T-helper 1 cell treated with Interleukin-12 subunit alpha and Interleukin-12 subunit beta and Interleukin-4 antibody, amounts not matched to agents 30 μg/mL and 1 μg/mL, for 36 hours (primary cell): ENCODE results near the gene HERC6.
"Not testable (repeated sequence)": the region's sequence is repeated elsewhere in the genome, so short reads cannot be mapped to it uniquely, and the experiment has no call there.

Experiments used
- H3K27ac Mint-ChIP-seq: one replicate; pipeline ENCODE4 v1.8.0; 2021; ENCODE audit warnings: mild to moderate bottlenecking, mixed read lengths
- H3K27me3 Mint-ChIP-seq: one replicate; pipeline ENCODE4 v1.8.0; 2021; ENCODE audit warnings: low read depth, mixed read lengths
- H3K36me3 Mint-ChIP-seq: one replicate; pipeline ENCODE4 v1.8.0; 2021; ENCODE audit warnings: low read depth, mixed read lengths
- H3K4me1 Mint-ChIP-seq: one replicate; pipeline ENCODE4 v1.8.0; 2021; ENCODE audit warnings: low read depth, mixed read lengths
- H3K4me3 Mint-ChIP-seq: one replicate; pipeline ENCODE4 v1.8.0; 2021; ENCODE audit warnings: mild to moderate bottlenecking, moderate library complexity, mixed read lengths
- H3K9me3 Mint-ChIP-seq: one replicate; pipeline ENCODE4 v1.8.0; 2021; ENCODE audit warnings: mixed read lengths

Gene HERC6

DNA sequence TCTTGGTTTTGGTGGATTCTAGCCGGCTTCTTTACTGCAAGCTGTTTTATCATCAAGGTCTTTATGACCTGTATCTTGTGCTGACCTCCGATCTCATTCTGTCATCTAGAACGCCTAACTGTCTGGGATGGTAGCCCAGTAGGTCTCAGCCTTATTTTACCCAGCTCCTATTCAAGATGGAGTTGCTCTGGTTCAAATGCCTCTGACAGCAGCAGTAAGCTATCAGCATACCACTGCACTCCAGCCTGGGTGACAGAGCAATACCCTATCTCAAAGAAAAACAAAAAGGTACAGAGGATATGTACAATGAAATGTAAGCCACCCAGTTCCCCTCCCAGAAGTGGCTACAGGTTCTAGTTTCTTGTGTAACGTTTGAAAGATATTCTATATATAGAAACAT is 36.1 kb downstream of the HERC6 start:
- peaks cover 64% of the 10 kb centered on the region for H3K36me3 Mint-ChIP-seq
- H3K4me1 Mint-ChIP-seq = peaks cover 9% of the 10 kb centered on the region
- H3K27ac Mint-ChIP-seq = no peak overlapping the region
- H3K9me3 Mint-ChIP-seq = no peaks in the 10 kb centered on the region
- no peaks in the 10 kb centered on the region for H3K27me3 Mint-ChIP-seq
- no peak overlapping the region for H3K4me3 Mint-ChIP-seq

DNA sequence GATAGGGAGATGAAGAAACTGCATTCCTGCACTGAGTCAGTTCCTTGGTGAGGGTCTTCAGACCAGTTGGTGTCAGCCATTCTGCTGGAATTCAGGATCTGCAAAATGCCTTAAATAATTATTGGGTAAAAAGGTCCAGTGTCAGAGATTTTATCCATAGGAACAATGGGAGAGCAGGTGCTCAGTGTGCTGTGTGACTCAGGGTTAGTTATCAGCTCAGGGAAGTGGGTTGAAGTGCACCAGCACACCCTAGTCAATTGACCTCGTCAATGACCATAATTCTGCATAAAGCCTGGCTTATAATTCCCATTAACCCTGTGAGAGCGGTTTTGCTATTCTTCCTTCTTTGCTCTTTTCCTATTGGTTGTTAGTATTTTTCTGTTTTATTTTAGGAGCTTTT is 37.3 kb downstream of the HERC6 start:
- H3K27me3 Mint-ChIP-seq = no peaks in the 10 kb centered on the region
- H3K4me3 Mint-ChIP-seq = no peak overlapping the region
- peaks cover 57% of the 10 kb centered on the region for H3K36me3 Mint-ChIP-seq
- H3K9me3 Mint-ChIP-seq = no peaks in the 10 kb centered on the region
- H3K27ac Mint-ChIP-seq = no peak overlapping the region
- H3K4me1 Mint-ChIP-seq = peaks cover 11% of the 10 kb centered on the region

DNA sequence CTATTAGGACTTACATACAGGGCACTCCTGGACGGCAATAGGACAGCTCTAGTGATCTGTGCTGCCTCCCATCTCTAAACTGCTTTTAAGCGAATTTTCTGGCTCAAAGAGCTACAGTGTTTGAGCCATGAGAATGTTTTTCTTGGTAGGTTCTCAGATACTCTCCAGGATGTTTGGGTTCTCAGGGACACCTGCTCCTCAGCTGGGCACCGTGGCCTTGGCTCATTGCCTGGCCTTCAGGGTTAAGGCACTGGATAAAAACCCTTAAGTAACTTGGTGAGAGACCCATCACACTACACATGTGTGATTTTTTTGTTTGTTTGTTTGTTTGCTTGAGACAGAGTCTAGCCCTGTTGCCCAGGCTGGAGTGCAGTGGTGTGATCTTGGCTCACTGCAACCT is 39.8 kb downstream of the HERC6 start:
- Mint-ChIP-seq H3K9me3 (no peaks in the 10 kb centered on the region), H3K4me3 (no peak overlapping the region), H3K27me3 (no peaks in the 10 kb centered on the region), H3K36me3 (peaks cover 51% of the 10 kb centered on the region), H3K4me1 (peaks cover 9% of the 10 kb centered on the region), H3K27ac (no peak overlapping the region)

DNA sequence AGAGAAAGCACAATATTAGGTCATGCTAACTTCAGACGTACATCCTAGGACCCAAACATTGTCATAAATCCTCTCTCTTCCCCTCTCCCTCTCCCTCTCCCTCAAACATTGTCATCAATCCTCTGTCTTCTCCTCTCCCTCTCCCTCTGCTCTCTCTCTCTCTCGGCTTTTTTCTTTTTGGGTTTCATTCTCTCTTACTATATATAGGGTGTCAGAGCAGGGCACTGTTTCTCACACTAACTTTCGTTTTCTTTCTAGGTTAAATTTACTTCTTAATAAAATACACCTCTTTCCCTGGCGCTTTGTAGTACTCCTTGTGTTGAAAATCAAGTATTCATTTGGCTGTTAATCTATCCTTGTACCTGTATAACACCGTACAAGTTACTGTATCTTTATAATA is 41.2 kb downstream of the HERC6 start:
- Mint-ChIP-seq H3K36me3 (peaks cover 44% of the 10 kb centered on the region), H3K27ac (no peak overlapping the region)

GRCh38 chr4:88420844-88421243 is 42.2 kb downstream of the HERC6 start:
- Mint-ChIP-seq H3K9me3 (no peaks in the 10 kb centered on the region), H3K27me3 (no peaks in the 10 kb centered on the region), H3K4me1 (peaks cover 9% of the 10 kb centered on the region), H3K27ac (no peak overlapping the region), H3K4me3 (no peak overlapping the region), H3K36me3 (peaks cover 43% of the 10 kb centered on the region)

More for the DNA sequence above, 41.2 kb downstream of the HERC6 start:
- no peak overlapping the region for H3K4me3 Mint-ChIP-seq
- no peaks in the 10 kb centered on the region for H3K27me3 Mint-ChIP-seq
- no peaks in the 10 kb centered on the region for H3K9me3 Mint-ChIP-seq
- peaks cover 9% of the 10 kb centered on the region for H3K4me1 Mint-ChIP-seq

GRCh38 chr4:88422403-88422802 is 43.8 kb downstream of the HERC6 start:
- Mint-ChIP-seq H3K4me3 (no peak overlapping the region), H3K9me3 (no peaks in the 10 kb centered on the region), H3K4me1 (peaks cover 9% of the 10 kb centered on the region), H3K36me3 (peaks cover 42% of the 10 kb centered on the region), H3K27me3 (no peaks in the 10 kb centered on the region), H3K27ac (no peak overlapping the region)

DNA sequence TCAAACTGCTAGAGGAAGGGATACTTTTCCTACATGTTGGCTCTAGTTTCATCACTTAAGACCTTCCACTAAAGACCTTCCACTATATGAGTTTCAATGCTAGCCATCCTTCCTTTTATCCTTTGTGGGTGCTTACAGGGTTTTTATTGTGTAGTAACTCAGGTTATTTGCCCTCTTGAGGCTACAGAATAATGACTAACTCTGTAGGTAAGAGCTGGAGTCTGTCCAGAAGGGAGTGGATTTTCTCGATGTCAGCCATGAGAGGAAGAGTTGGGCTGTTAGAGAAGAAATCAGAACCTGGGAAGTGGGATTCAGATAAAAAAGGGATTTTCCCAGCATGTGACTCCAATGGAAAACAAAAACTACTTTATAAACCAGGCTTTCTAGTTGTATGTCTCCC is 50.7 kb downstream of the HERC6 start:
- Mint-ChIP-seq H3K4me1 (no peaks in the 10 kb centered on the region), H3K27ac (no peak overlapping the region), H3K4me3 (no peak overlapping the region), H3K36me3 (peaks cover 65% of the 10 kb centered on the region), H3K9me3 (no peaks in the 10 kb centered on the region), H3K27me3 (no peaks in the 10 kb centered on the region)

DNA sequence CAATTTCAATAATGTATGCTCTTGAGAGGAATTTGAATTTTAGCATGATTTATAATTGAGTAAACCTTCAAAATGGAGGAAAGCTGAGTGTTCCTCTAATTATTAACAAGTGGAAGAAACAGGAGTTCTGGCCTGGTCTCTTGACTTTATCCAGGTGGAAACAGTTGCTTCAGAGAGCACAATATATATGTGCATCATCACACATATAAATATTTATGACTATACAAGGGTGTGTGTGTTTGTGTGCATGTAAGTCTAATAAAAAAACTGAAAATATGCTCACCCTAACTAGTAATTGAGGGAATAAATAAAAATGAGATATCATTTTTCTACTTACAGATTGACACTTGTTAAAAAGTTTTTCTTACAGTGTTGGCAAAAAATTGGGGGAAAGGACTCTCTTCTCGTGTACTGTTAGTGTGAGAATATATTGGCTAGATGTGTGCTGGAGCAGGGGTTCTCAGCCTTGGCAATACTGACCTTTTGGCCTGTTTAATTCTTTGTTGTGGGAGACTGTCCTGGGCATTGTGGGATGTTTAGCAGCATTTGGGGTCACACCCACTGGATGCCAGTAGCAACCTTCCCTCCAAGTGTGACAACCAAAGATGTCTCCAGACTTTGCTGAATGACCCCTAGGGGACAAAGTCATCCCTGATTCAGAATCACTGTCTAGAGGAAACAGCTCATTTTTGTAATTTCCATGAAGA is 57.5 kb downstream of the HERC6 start:
- Mint-ChIP-seq H3K27me3 (no peaks in the 10 kb centered on the region), H3K36me3 (peaks cover 62% of the 10 kb centered on the region), H3K4me1 (peaks cover 4% of the 10 kb centered on the region), H3K27ac (no peak overlapping the region), H3K9me3 (no peaks in the 10 kb centered on the region), H3K4me3 (no peak overlapping the region)

GRCh38 chr4:88437873-88438272 is 59.2 kb downstream of the HERC6 start:
- H3K27me3 Mint-ChIP-seq, H3K4me1 Mint-ChIP-seq, H3K9me3 Mint-ChIP-seq, H3K27ac Mint-ChIP-seq, H3K4me3 Mint-ChIP-seq: not testable (repeated sequence)
- peaks cover 69% of the 10 kb centered on the region for H3K36me3 Mint-ChIP-seq

GRCh38 chr4:88439161-88439760 is 60.6 kb downstream of the HERC6 start:
- Mint-ChIP-seq H3K9me3 (no peaks in the 10 kb centered on the region), H3K36me3 (peaks cover 64% of the 10 kb centered on the region), H3K4me1 (peaks cover 4% of the 10 kb centered on the region), H3K27ac (no peak overlapping the region), H3K4me3 (no peak overlapping the region), H3K27me3 (no peaks in the 10 kb centered on the region)

DNA sequence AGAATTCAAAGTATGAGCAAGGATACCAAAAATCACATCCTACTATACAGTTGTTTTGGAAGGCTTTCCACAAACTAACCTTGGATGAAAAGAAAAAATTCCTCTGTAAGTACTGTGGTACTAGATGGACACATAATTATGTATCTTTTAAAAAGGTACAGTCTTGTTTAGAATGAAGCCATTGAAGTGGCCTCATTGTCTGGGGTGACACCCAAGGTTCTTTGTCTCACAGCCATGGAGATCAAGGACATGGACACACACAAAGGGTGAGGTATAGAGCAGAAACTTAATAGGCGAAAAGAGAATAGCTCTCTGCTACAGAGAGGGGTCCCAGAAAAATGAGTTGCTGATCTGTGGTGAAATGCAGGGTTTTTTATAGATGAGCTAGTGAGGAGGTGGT is 61.5 kb downstream of the HERC6 start:
- Mint-ChIP-seq H3K9me3 (no peaks in the 10 kb centered on the region), H3K4me3 (no peak overlapping the region), H3K27ac (no peak overlapping the region), H3K4me1 (peaks cover 4% of the 10 kb centered on the region), H3K36me3 (peaks cover 66% of the 10 kb centered on the region), H3K27me3 (no peaks in the 10 kb centered on the region)

DNA sequence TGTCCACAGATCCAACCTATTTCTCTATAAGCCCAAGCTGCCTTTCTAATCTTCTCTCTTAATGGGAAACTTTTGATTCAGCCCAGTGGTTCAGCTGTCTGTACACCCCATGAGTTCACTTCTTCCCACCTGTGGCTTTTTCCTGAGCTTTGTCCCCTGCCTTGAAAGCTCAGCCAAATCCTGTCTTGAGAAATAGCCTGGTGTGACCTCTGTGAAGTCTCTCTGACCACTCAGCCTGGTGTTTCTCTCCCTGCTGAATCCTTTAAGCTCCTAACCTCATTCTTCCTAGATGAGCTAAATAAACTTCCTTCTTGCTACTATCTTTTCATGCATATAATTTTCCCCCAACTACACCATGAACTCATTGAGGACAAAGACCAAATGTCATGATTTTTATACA is 63.0 kb downstream of the HERC6 start:
- H3K36me3 Mint-ChIP-seq = peaks cover 57% of the 10 kb centered on the region
- peaks cover 4% of the 10 kb centered on the region for H3K4me1 Mint-ChIP-seq
- H3K9me3 Mint-ChIP-seq = no peaks in the 10 kb centered on the region
- no peak overlapping the region for H3K27ac Mint-ChIP-seq
- no peak overlapping the region for H3K4me3 Mint-ChIP-seq
- no peaks in the 10 kb centered on the region for H3K27me3 Mint-ChIP-seq

DNA sequence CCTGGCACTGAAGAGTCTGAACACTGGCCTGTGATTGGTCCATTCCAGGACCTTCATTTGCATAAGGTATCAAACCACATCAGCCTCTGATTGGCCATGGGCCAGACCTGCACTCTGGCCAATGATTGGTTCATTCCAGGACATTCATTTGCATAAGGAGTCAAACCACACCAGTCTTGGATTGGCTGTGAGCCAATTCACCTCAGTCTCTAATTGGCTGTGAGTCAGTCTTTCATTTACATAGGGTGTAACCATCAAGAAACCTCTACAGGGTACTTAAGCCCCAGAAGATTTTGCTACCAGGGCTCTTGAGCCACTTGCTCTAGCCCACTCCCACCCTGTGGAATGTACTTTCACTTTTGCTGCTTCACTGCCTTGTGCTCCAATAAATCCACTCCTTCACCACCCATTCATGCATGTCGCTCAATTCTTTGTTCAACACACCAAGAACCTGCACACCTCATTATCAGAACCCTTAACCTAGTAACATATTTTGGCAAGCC is 64.1 kb downstream of the HERC6 start:
- H3K9me3 Mint-ChIP-seq = no peaks in the 10 kb centered on the region
- peaks cover 9% of the 10 kb centered on the region for H3K4me1 Mint-ChIP-seq
- no peak overlapping the region for H3K4me3 Mint-ChIP-seq
- no peak overlapping the region for H3K27ac Mint-ChIP-seq
- H3K27me3 Mint-ChIP-seq = no peaks in the 10 kb centered on the region
- peaks cover 51% of the 10 kb centered on the region for H3K36me3 Mint-ChIP-seq

GRCh38 chr4:88443486-88443885 is 64.8 kb downstream of the HERC6 start:
- H3K27ac Mint-ChIP-seq = no peak overlapping the region
- peaks cover 9% of the 10 kb centered on the region for H3K4me1 Mint-ChIP-seq
- no peak overlapping the region for H3K4me3 Mint-ChIP-seq
- peaks cover 51% of the 10 kb centered on the region for H3K36me3 Mint-ChIP-seq
- H3K9me3 Mint-ChIP-seq = no peaks in the 10 kb centered on the region
- H3K27me3 Mint-ChIP-seq = no peaks in the 10 kb centered on the region

GRCh38 chr4:88445252-88445651 is 66.6 kb downstream of the HERC6 start:
- Mint-ChIP-seq H3K4me3 (no peak overlapping the region), H3K36me3 (peaks cover 45% of the 10 kb centered on the region), H3K4me1 (peaks cover 8% of the 10 kb centered on the region)

More at GRCh38 chr4:88445252-88445651, 66.6 kb downstream of the HERC6 start:
- H3K27ac Mint-ChIP-seq = peak overlapping the region; percentile 11
- no peaks in the 10 kb centered on the region for H3K27me3 Mint-ChIP-seq
- no peaks in the 10 kb centered on the region for H3K9me3 Mint-ChIP-seq
